GM12801 (cell line): ENCODE measurements around the gene FEZF2.

Experiments used
- TF ChIP-seq, protein P1 (sequence below): IDR thresholded peaks from one replicate; pipeline ENCODE4 v1.5.1; 2011; ENCODE audit warnings: control low read depth; ENCODE audit not compliant: insufficient read length; ENCODE audit errors: extremely low read depth

The FEZF2 gene

DNA sequence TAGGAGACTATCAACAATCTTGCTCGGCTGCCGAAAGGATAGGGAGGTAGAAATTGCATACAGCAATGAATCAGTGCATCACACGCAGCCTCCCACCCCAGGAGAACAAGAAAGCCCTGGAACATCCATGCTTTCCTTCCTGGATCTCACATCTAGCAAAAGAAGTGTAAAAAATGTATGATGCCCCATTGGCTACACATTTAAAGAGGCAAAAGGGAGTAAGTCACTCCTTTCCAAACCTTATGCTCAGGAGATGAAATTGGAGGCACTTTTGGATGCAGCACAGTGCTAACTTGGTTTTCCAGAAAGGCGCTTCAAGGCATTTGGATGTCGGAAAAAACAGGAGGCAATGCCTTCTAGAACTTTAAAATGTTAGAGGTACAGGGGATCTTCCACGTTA, 32.2 kb upstream of the FEZF2 start:
- TF ChIP-seq, protein P1, sequence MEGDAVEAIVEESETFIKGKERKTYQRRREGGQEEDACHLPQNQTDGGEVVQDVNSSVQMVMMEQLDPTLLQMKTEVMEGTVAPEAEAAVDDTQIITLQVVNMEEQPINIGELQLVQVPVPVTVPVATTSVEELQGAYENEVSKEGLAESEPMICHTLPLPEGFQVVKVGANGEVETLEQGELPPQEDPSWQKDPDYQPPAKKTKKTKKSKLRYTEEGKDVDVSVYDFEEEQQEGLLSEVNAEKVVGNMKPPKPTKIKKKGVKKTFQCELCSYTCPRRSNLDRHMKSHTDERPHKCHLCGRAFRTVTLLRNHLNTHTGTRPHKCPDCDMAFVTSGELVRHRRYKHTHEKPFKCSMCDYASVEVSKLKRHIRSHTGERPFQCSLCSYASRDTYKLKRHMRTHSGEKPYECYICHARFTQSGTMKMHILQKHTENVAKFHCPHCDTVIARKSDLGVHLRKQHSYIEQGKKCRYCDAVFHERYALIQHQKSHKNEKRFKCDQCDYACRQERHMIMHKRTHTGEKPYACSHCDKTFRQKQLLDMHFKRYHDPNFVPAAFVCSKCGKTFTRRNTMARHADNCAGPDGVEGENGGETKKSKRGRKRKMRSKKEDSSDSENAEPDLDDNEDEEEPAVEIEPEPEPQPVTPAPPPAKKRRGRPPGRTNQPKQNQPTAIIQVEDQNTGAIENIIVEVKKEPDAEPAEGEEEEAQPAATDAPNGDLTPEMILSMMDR, result no peak

DNA sequence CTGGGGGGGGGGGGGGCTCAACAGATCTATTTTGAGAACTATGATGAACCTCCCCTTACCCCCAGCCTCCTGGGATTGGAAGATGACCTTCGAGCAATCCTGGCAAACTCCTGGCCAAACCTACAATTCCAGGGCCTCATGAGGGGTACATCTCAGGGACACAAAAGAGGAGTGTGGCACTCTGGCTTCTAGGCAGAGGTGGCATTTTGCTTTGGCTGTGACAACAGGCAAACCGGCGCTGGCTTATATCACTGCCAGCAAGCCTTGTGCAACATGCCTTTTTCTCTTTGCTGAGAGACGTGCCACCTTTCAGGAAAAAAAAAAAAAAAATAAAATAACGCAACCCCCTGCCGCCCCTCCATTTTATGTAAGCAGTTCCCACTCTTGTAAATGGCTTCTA, 31.8 kb upstream of the FEZF2 start:
- TF ChIP-seq, protein P1, result no peak

DNA sequence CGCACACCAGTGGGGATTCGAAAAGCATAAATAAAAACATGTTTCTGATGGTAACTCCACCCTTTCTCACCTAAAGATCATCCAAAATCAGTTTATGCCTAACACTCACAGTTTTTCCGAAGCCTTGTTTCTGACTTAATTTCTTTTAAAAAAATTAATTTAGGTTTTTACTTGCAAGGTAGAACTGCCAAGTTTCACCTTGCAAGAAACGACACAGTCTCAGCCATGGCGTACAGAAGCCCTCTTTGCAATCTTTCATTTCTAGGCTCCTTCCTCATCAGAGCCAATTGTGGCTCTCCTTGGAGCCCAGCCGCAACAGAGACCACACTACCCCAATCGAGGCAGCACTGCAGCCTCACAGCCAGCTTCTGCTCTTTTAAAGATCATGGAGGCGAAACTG, 31.0 kb upstream of the FEZF2 start:
- TF ChIP-seq, protein P1, result no peak

DNA sequence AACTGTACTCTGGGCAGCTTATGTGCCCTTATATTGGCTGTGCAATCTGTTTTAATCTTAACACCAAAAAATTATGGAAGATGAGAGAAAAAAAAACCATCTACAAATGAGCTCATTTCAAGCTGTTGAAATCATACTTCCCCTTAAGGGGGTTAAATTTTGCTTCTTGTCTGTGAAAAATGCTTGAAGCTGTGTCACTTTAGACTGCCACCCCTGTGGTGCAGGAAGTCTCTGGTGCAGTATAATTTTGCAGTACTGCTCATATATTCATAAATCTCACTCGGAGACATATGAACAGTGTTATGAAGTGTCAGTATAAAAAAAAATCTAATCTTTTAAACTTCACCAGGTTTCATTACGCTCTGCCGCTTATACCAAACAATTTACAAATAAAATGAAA, 30.4 kb upstream of the FEZF2 start:
- TF ChIP-seq, protein P1, result no peak

DNA sequence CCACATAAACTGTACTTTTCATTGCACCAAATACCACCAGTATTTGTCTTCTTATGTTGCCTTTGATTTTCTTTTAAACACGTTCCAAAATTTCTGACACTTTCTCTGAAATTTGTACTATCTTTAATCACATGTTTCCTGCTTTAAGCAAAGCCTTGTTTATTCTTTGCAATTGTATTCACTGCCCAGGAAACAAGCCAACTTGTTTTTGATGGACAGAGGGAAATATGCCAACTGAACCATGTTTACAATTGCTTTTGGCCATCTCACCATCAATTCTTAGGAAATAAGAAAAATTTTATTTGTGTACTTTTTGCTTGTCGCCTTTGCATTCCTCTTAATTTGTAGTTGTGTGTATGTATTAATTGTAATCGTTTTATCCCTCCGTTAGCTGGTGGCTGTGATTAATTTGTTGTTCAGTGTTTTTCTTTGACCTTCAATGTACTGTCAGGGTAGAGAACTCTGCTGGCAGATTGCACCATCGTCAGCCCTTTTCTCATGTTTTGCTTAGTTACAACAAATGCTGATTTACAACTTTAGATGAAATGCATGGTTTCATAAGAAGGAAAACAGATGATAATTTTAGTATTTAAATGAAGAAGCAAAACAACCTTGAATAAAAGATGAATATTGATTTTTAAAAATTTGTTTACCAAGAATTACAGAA, 19.4 kb upstream of the FEZF2 start:
- TF ChIP-seq, protein P1, result no peak

DNA sequence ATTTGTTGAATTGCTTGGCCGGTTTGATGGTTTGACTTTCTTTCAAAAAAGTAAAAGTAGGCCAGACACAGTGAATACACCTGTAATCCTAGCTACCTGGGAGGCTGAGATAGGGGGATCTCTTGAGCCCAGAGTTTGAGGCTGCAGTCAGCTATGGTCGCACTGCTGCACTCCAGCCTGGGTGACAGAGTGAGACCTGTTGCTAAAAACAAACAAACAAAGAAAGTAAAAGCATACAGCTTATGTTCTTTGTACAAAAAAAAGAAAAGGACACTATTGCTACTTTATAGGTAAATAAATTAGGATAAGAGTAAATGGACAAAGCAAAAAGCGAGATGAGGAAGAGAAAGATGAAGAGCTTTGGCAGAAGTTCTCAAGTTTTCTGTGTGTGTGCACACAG, 13.9 kb upstream of the FEZF2 start:
- TF ChIP-seq, protein P1, result no peak

DNA sequence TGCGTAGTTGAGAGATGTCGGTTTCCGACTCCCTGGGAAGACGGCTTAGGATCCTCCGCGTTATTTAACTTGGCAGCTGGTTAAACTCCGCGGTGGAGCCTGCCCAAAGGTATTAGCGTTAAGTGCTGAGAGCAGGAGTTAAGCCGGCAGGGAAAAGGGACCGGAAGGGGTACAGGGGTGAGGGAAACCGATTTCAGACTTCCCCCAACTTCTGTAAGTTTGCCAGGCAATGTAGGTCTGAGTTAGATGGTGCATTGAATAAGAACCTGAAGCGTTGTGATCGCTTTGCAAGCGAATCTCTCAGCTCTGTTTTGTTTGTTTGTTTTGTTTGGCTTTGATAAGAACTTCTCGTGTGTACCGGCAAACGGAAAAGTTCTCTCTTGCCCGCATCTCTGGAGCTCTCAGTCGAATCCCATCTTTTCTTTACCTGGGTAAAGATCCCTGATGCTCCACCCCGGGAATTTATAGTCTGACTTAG, 6.0 kb upstream of the FEZF2 start:
- TF ChIP-seq, protein P1, result no peak

DNA sequence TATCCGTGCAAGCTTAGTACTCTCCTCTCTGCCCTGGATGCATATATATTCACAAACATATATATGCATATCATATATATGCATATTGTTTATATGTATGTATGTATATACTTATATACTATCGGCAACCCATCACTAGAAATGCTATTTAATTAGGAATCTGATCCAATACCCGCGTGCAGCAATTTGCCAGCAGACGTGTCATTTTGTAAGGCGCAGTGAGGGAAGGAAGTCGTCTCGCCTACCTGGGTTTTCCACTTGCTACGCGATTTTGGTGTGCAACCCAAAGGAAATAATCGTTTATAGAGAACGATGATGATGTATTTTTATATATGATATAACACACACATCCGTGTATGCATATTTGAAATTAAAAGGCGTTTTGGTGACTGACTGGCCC, 5.6 kb upstream of the FEZF2 start:
- TF ChIP-seq, protein P1, result no peak
